SK-N-SH (cell line): ENCODE data around the gene NXPH4. TPM values are rescaled to one million over a fixed set of nuclear protein-coding genes. Genes with fewer than 3 reads are reported as not detected.

ENCODE experiments used
- CTCF ChIA-PET: fragments of 300-600, 350-600 bp; formaldehyde crosslinking; extraction: SDS; loops from one replicate; lab custom pipeline; 2021; lab: Yijun Ruan, JAX
- POLR2A ChIA-PET: fragments of 350-600 bp; sonication (Branson Sonifier 250); formaldehyde crosslinking; extraction: SDS; loops from one replicate; lab custom pipeline; 2020; ENCODE audit warnings: antibody characterized with exemption, inconsistent platforms; lab: Yijun Ruan, JAX
- DNase-seq: peaks from one replicate; pipeline ENCODE4 v3.0.0; 2012
- H2AFZ ChIP-seq: fragments of 200-600 bp; sonication (generic); 2 replicates; pipeline ENCODE4 v1.8.1; 2016; ENCODE audit warnings: antibody characterized with exemption, mild to moderate bottlenecking, low read depth
- H3F3A ChIP-seq: fragments of 200-600 bp; sonication (generic); replicated peaks from 2 replicates; pipeline ENCODE3; 2016; ENCODE audit warnings: antibody characterized with exemption, mild to moderate bottlenecking; ENCODE audit not compliant: insufficient read depth
- H3K27ac ChIP-seq, 2 experiments: fragments of 200-500 bp in 1 of 2; fragments of 200-600 bp in 1 of 2; sonication (Bioruptor generic) in 1 of 2; sonication (generic), shearing (Covaris generic) in 1 of 2; 2 replicates each; pipeline versions ENCODE4 v1.5.1 to v1.6.1; 2014 to 2016; ENCODE audit warnings: low read depth in 2 of 2, inconsistent platforms in 1 of 2, low read length in 1 of 2, mild to moderate bottlenecking in 1 of 2, mixed read lengths in 1 of 2
- H3K27me3 ChIP-seq: fragments of 200-600 bp; sonication (generic), shearing (Covaris generic); 2 replicates; pipeline ENCODE4 v1.6.1; 2016; ENCODE audit warnings: mixed run types; ENCODE audit not compliant: insufficient read depth
- H3K36me3 ChIP-seq, 2 experiments: fragments of 200-500 bp in 1 of 2; fragments of 200-600 bp in 1 of 2; sonication (Bioruptor generic) in 1 of 2; sonication (generic) in 1 of 2; replicated peaks in 1 of 2; 2 replicates each; pipeline versions ENCODE3 to v1.5.1; 2014 to 2016; ENCODE audit warnings: low read length in 1 of 2, mild to moderate bottlenecking in 1 of 2; ENCODE audit not compliant: insufficient read depth in 2 of 2, control insufficient read depth in 1 of 2
- H3K4me1 ChIP-seq, 2 experiments: fragments of 200-500 bp in 1 of 2; fragments of 200-600 bp in 1 of 2; sonication (Bioruptor generic) in 1 of 2; sonication (generic), shearing (Covaris generic) in 1 of 2; 2 replicates each; pipeline versions ENCODE4 v1.5.1 to v1.6.1; 2014 to 2016; ENCODE audit warnings: low read depth in 1 of 2, low read length in 1 of 2, mixed run types in 1 of 2; ENCODE audit not compliant: insufficient read depth in 2 of 2, control insufficient read depth in 1 of 2
- H3K4me2 ChIP-seq: fragments of 200-600 bp; sonication (generic), shearing (Covaris generic); 2 replicates; pipeline ENCODE4 v1.6.1; 2017; ENCODE audit warnings: mixed run types
- H3K4me3 ChIP-seq, 2 experiments: fragments of 200-500 bp in 1 of 2; fragments of 200-600 bp in 1 of 2; sonication (Bioruptor generic) in 1 of 2; sonication (generic), shearing (Covaris generic) in 1 of 2; 2 replicates each; pipeline versions ENCODE4 v1.5.1 to v1.8.1; 2014 to 2016; ENCODE audit warnings: low read depth in 2 of 2, inconsistent platforms in 1 of 2, low read length in 1 of 2, mild to moderate bottlenecking in 1 of 2, mixed read lengths in 1 of 2, moderate library complexity in 1 of 2
- H3K79me2 ChIP-seq: fragments of 200-600 bp; sonication (generic); 2 replicates; pipeline ENCODE4 v1.8.1; 2017; ENCODE audit warnings: mild to moderate bottlenecking; ENCODE audit not compliant: insufficient read depth
- H3K9ac ChIP-seq: fragments of 200-600 bp; sonication (generic); 2 replicates; pipeline ENCODE4 v1.6.1; 2017; ENCODE audit warnings: mixed run types
- H3K9me2 ChIP-seq: fragments of 200-600 bp; sonication (generic); 2 replicates; pipeline ENCODE4 v1.6.1; 2017; ENCODE audit warnings: mixed run types
- H3K9me3 ChIP-seq: fragments of 200-600 bp; sonication (generic); 2 replicates; pipeline ENCODE4 v1.6.1; 2017; ENCODE audit warnings: mixed run types, mild to moderate bottlenecking, moderate library complexity
- H4K20me1 ChIP-seq: fragments of 200-600 bp; sonication (generic); 2 replicates; pipeline ENCODE4 v1.6.1; 2017; ENCODE audit warnings: mild to moderate bottlenecking, mixed run types; ENCODE audit not compliant: insufficient read depth
- CHD2 ChIP-seq: fragments of 150-350 bp; IDR thresholded peaks from 2 replicates; pipeline ENCODE4 v1.6.1; 2018; ENCODE audit warnings: low read length; ENCODE audit not compliant: partially characterized antibody
- ELF1 ChIP-seq: IDR thresholded peaks from 2 replicates; pipeline ENCODE4 v1.4.0; 2012
- EP300 ChIP-seq, 2 experiments: IDR thresholded peaks; 2 replicates each; pipeline versions ENCODE4 v1.4.0 to v1.6.1; 2012; ENCODE audit warnings: borderline replicate concordance in 1 of 2, low read depth in 1 of 2, low read length in 1 of 2
- GATA2 ChIP-seq: sonication (generic); formaldehyde crosslinking; IDR thresholded peaks from 2 replicates; pipeline ENCODE4 v1.5.0; 2020; ENCODE audit warnings: mild to moderate bottlenecking, missing genetic modification reagents
- MXI1 ChIP-seq: IDR thresholded peaks from 2 replicates; pipeline ENCODE4 v1.6.1; 2012; ENCODE audit warnings: mild to moderate bottlenecking, low read depth, low read length, improper control_type of control experiment
- RXRA ChIP-seq: IDR thresholded peaks from 2 replicates; pipeline ENCODE4 v1.4.0; 2012; ENCODE audit warnings: low read depth, mild to moderate bottlenecking, borderline replicate concordance
- SIN3A ChIP-seq: IDR thresholded peaks from 2 replicates; pipeline ENCODE4 v1.6.1; 2012; ENCODE audit warnings: low read depth, mild to moderate bottlenecking, low read length, moderate library complexity, borderline replicate concordance
- TAF1 ChIP-seq: IDR thresholded peaks from 2 replicates; pipeline ENCODE4 v1.6.1; 2012; ENCODE audit warnings: low read depth, mild to moderate bottlenecking, low read length, moderate library complexity, borderline replicate concordance
- TEAD4 ChIP-seq: IDR thresholded peaks from 2 replicates; pipeline ENCODE4 v1.4.0; 2012; ENCODE audit warnings: mild to moderate bottlenecking, borderline replicate concordance; ENCODE audit not compliant: insufficient read depth
- USF1 ChIP-seq: IDR thresholded peaks from 2 replicates; pipeline ENCODE4 v1.4.0; 2012; ENCODE audit warnings: low read depth, borderline replicate concordance
- ZBTB33 ChIP-seq: IDR thresholded peaks from 2 replicates; pipeline ENCODE4 v1.4.0; 2012; ENCODE audit warnings: low read depth, borderline replicate concordance
- WGBS: methylation state at CpG from one replicate; pipeline ENCODE4 v1.1.6; 2017; ENCODE audit warnings: low lambda C conversion rate; 5-methylcytosine and 5-hydroxymethylcytosine counted together
- polyA plus RNA-seq, 3 experiments: library from polyadenylated mRNA; depleted of rRNA; stranded (reverse); fragments of >200 nt; gene quantifications; 2 replicates each; pipeline ENCODE4 v1.2.3, GENCODE V29; 2012
- TF ChIP-seq, protein P1 (sequence below): fragments of 150-350 bp; IDR thresholded peaks from 2 replicates; pipeline ENCODE4 v1.6.1; 2017; ENCODE audit warnings: antibody characterized with exemption, low read length, low read depth, borderline replicate concordance

Gene NXPH4
- polyA plus RNA-seq, 1 of the 3 experiments (the other 2 are of a cell fraction) = 0.31 TPM

DNA sequence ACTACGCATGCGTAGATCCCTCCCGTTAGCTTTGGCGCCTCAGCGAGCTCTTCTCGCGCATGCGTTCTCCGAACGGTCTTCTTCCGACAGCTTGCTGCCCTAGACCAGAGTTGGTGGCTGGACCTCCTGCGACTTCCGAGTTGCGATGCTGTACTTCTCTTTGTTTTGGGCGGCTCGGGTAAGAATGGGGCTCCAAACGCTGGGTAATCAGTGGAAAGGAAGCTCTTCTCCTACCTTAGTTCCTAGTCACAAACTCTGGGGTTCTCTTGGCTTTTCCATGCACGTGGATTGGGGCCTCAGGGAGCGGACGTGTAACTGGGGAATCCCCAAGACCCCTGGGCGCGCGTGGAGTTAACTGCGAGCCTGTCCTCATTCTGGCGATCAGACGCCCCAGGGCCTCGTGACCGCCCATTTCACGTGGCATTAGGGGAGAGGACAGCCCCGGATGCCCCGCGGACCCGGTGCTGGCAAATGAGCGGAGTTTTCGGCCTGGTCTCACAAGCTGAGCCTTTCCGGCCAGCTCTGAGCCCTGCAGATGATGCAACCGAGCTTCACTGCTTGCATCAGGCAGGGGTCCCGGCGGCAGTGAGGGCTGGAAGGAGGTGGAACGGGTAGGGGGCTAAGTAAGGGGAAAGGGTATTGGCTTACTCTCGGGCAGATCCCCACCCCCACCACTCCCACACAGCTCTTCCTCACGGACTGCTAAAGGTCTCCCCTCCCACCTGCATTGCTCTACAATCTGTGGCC is 13.2 kb downstream of the NXPH4 start, which contains the start of gene SHMT2 (continued):
- no peak for TF ChIP-seq ELF1
- no peak for TF ChIP-seq CHD2
- TF ChIP-seq GATA2 (CRISPR knock-in tag) = no peak
- peak; percentile 58; the same call in 1 of the 2 replicates for TF ChIP-seq SIN3A
- no peak for TF ChIP-seq TEAD4
- TF ChIP-seq MXI1 = peak; percentile 93
- peak; percentile 60; the same call in 1 of the 2 replicates for TF ChIP-seq USF1
- no peak for TF ChIP-seq ZBTB33
- TF ChIP-seq, protein P1, sequence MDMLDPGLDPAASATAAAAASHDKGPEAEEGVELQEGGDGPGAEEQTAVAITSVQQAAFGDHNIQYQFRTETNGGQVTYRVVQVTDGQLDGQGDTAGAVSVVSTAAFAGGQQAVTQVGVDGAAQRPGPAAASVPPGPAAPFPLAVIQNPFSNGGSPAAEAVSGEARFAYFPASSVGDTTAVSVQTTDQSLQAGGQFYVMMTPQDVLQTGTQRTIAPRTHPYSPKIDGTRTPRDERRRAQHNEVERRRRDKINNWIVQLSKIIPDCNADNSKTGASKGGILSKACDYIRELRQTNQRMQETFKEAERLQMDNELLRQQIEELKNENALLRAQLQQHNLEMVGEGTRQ = no peak
- peak; percentile 42; the same call in 1 of the 2 replicates for TF ChIP-seq TAF1
- no peak for TF ChIP-seq RXRA
- TF ChIP-seq, all 33 proteins: peak for 7

GRCh38 chr12:57230381-57231155 is 14.0 kb downstream of the NXPH4 start:
- Histone ChIP-seq H3K9me2 (no peaks in the 10 kb centered on the region), H3K36me3 (peaks cover 22 to 37% of the 10 kb centered on the region in 2 experiments), H3K4me1 (peaks cover 0 to 31% of the 10 kb centered on the region in 2 experiments; a peak in 1 of 4 replicates), H3K27ac (peak overlapping the region; percentile 75 to 87), H2AFZ (no peak overlapping the region), H3K79me2 (peaks cover 28% of the 10 kb centered on the region), H4K20me1 (no peaks in the 10 kb centered on the region), H3K4me2 (peak overlapping the region; percentile 98), H3K9me3 (no peaks in the 10 kb centered on the region), H3K4me3 (peak overlapping the region; percentile 88 to 94), H3K27me3 (no peaks in the 10 kb centered on the region), H3K9ac (peak overlapping the region; percentile 96), H3F3A (no peaks in the 10 kb centered on the region)
- ChIA-PET POLR2A (interaction anchor here (1.2 to 2.6 kb wide), 3 partner anchors 10 to 289 kb away, joined by 3 to 43 read pairs (median 9); no protein-coding TSS in a partner anchor), CTCF (interaction anchor here (0.9 to 31.5 kb wide), 7 partner anchors 10 to 232 kb away, joined by 3 to 937 read pairs (median 6); partner anchors contain the start of gene NXPH4)
- TF ChIP-seq EP300 (IDR thresholded peaks at IDR 0.05; ENCODE audit: borderline replicate concordance in 1 of 2, low read depth in 1 of 2, low read length in 1 of 2) (no peak), CHD2 (no peak)
- no peak for DNase-seq
- 68% methylated on average over 8 of the region's 10 CpGs for WGBS
